ENCODE results near the gene GRK5.

The GRK5 gene

GRCh38 chr10:119313024-119313423 lies 105.7 kb downstream of the GRK5 start:
- Histone ChIP-seq H3K36me3 (ENCODE audit: control insufficient read depth, insufficient read depth, low read length, severe bottlenecking) (no peaks in the 10 kb centered on the region), H3K4me3 (ENCODE audit: low read length) (no peak overlapping the region), H3K4me1 (ENCODE audit: control insufficient read depth, insufficient read depth, low read length) (peaks cover 17% of the 10 kb centered on the region), H3K9me3 (ENCODE audit: control insufficient read depth, low read length) (no peaks in the 10 kb centered on the region), H3K9ac (ENCODE audit: low read length) (no peak overlapping the region), H3K27me3 (replicated peaks; ENCODE audit: control insufficient read depth, insufficient read depth, low read length) (no peaks in the 10 kb centered on the region)
- no peak for DNase-seq (ENCODE audit: low read depth)

- no peak overlapping the region for H3K4me3 ChIP-seq (ENCODE audit: low read length)
- no peaks in the 10 kb centered on the region for H3K27me3 ChIP-seq (replicated peaks; ENCODE audit: control insufficient read depth, insufficient read depth, low read length)
- H3K36me3 ChIP-seq (ENCODE audit: control insufficient read depth, insufficient read depth, low read length, severe bottlenecking) = no peaks in the 10 kb centered on the region
- no peaks in the 10 kb centered on the region for H3K9me3 ChIP-seq (ENCODE audit: control insufficient read depth, low read length)
- H3K9ac ChIP-seq (ENCODE audit: low read length) = no peak overlapping the region
- DNase-seq (ENCODE audit: low read depth) = no peak
- peaks cover 17% of the 10 kb centered on the region for H3K4me1 ChIP-seq (ENCODE audit: control insufficient read depth, insufficient read depth, low read length)
These were observed 106.3 kb downstream of the GRK5 start for GRCh38 chr10:119313644-119314043.

GRCh38 chr10:119314061-119314460 lies 106.7 kb downstream of the GRK5 start:
- no peak for DNase-seq (ENCODE audit: low read depth)
- H3K4me1 ChIP-seq (ENCODE audit: control insufficient read depth, insufficient read depth, low read length) = peaks cover 17% of the 10 kb centered on the region
- no peak overlapping the region for H3K9ac ChIP-seq (ENCODE audit: low read length)
- H3K27me3 ChIP-seq (replicated peaks; ENCODE audit: control insufficient read depth, insufficient read depth, low read length) = no peaks in the 10 kb centered on the region
- no peaks in the 10 kb centered on the region for H3K36me3 ChIP-seq (ENCODE audit: control insufficient read depth, insufficient read depth, low read length, severe bottlenecking)
- no peak overlapping the region for H3K4me3 ChIP-seq (ENCODE audit: low read length)
- no peaks in the 10 kb centered on the region for H3K9me3 ChIP-seq (ENCODE audit: control insufficient read depth, low read length)

- no peaks in the 10 kb centered on the region for H3K9me3 ChIP-seq (ENCODE audit: control insufficient read depth, low read length)
- no peak overlapping the region for H3K9ac ChIP-seq (ENCODE audit: low read length)
- H3K27me3 ChIP-seq (replicated peaks; ENCODE audit: control insufficient read depth, insufficient read depth, low read length) = no peaks in the 10 kb centered on the region
- no peak for DNase-seq (ENCODE audit: low read depth)
- no peaks in the 10 kb centered on the region for H3K36me3 ChIP-seq (ENCODE audit: control insufficient read depth, insufficient read depth, low read length, severe bottlenecking)
- no peak overlapping the region for H3K4me3 ChIP-seq (ENCODE audit: low read length)
- H3K4me1 ChIP-seq (ENCODE audit: control insufficient read depth, insufficient read depth, low read length) = peaks cover 17% of the 10 kb centered on the region
These were observed 107.1 kb downstream of the GRK5 start for GRCh38 chr10:119314486-119314885.

- Histone ChIP-seq H3K9ac (ENCODE audit: low read length) (no peak overlapping the region), H3K36me3 (ENCODE audit: control insufficient read depth, insufficient read depth, low read length, severe bottlenecking) (no peaks in the 10 kb centered on the region), H3K4me3 (ENCODE audit: low read length) (peak overlapping the region; percentile 4), H3K27me3 (replicated peaks; ENCODE audit: control insufficient read depth, insufficient read depth, low read length) (no peaks in the 10 kb centered on the region), H3K4me1 (ENCODE audit: control insufficient read depth, insufficient read depth, low read length) (peaks cover 17% of the 10 kb centered on the region), H3K9me3 (ENCODE audit: control insufficient read depth, low read length) (no peaks in the 10 kb centered on the region)
- peak; percentile 94 for DNase-seq (ENCODE audit: low read depth)
These were observed 108.0 kb downstream of the GRK5 start for GRCh38 chr10:119315128-119316001.

GRCh38 chr10:119316002-119316358 lies 108.6 kb downstream of the GRK5 start:
- no peak for DNase-seq (ENCODE audit: low read depth)
- H3K9ac ChIP-seq (ENCODE audit: low read length) = no peak overlapping the region
- H3K4me3 ChIP-seq (ENCODE audit: low read length) = no peak overlapping the region
- peaks cover 17% of the 10 kb centered on the region for H3K4me1 ChIP-seq (ENCODE audit: control insufficient read depth, insufficient read depth, low read length)
- no peaks in the 10 kb centered on the region for H3K9me3 ChIP-seq (ENCODE audit: control insufficient read depth, low read length)
- no peaks in the 10 kb centered on the region for H3K27me3 ChIP-seq (replicated peaks; ENCODE audit: control insufficient read depth, insufficient read depth, low read length)
- no peaks in the 10 kb centered on the region for H3K36me3 ChIP-seq (ENCODE audit: control insufficient read depth, insufficient read depth, low read length, severe bottlenecking)

GRCh38 chr10:119316729-119317097 lies 109.3 kb downstream of the GRK5 start:
- Histone ChIP-seq H3K9me3 (ENCODE audit: control insufficient read depth, low read length) (no peaks in the 10 kb centered on the region), H3K4me1 (ENCODE audit: control insufficient read depth, insufficient read depth, low read length) (peaks cover 17% of the 10 kb centered on the region), H3K4me3 (ENCODE audit: low read length) (no peak overlapping the region), H3K27me3 (replicated peaks; ENCODE audit: control insufficient read depth, insufficient read depth, low read length) (no peaks in the 10 kb centered on the region), H3K36me3 (ENCODE audit: control insufficient read depth, insufficient read depth, low read length, severe bottlenecking) (no peaks in the 10 kb centered on the region), H3K9ac (ENCODE audit: low read length) (no peak overlapping the region)
- peak; percentile 84 for DNase-seq (ENCODE audit: low read depth)

GRCh38 chr10:119318411-119319160 lies 111.2 kb downstream of the GRK5 start:
- DNase-seq (ENCODE audit: low read depth) = no peak
- no peaks in the 10 kb centered on the region for H3K27me3 ChIP-seq (replicated peaks; ENCODE audit: control insufficient read depth, insufficient read depth, low read length)

GRCh38 chr10:119319161-119319919 lies 112.0 kb downstream of the GRK5 start:
- H3K36me3 ChIP-seq (ENCODE audit: control insufficient read depth, insufficient read depth, low read length, severe bottlenecking) = no peaks in the 10 kb centered on the region
- no peak overlapping the region for H3K9ac ChIP-seq (ENCODE audit: low read length)
- H3K4me1 ChIP-seq (ENCODE audit: control insufficient read depth, insufficient read depth, low read length) = peaks cover 17% of the 10 kb centered on the region
- no peak overlapping the region for H3K4me3 ChIP-seq (ENCODE audit: low read length)
- DNase-seq (ENCODE audit: low read depth) = no peak
- no peaks in the 10 kb centered on the region for H3K9me3 ChIP-seq (ENCODE audit: control insufficient read depth, low read length)
- H3K27me3 ChIP-seq (replicated peaks; ENCODE audit: control insufficient read depth, insufficient read depth, low read length) = no peaks in the 10 kb centered on the region

More at GRCh38 chr10:119318411-119319160, 111.2 kb downstream of the GRK5 start:
- Histone ChIP-seq H3K4me3 (ENCODE audit: low read length) (no peak overlapping the region), H3K9me3 (ENCODE audit: control insufficient read depth, low read length) (no peaks in the 10 kb centered on the region), H3K4me1 (ENCODE audit: control insufficient read depth, insufficient read depth, low read length) (peaks cover 17% of the 10 kb centered on the region), H3K36me3 (ENCODE audit: control insufficient read depth, insufficient read depth, low read length, severe bottlenecking) (no peaks in the 10 kb centered on the region), H3K9ac (ENCODE audit: low read length) (no peak overlapping the region)

GRCh38 chr10:119319920-119320258 lies 112.5 kb downstream of the GRK5 start:
- DNase-seq (ENCODE audit: low read depth) = no peak
- Histone ChIP-seq H3K4me3 (ENCODE audit: low read length) (no peak overlapping the region), H3K27me3 (replicated peaks; ENCODE audit: control insufficient read depth, insufficient read depth, low read length) (no peaks in the 10 kb centered on the region), H3K36me3 (ENCODE audit: control insufficient read depth, insufficient read depth, low read length, severe bottlenecking) (no peaks in the 10 kb centered on the region), H3K9ac (ENCODE audit: low read length) (no peak overlapping the region), H3K9me3 (ENCODE audit: control insufficient read depth, low read length) (no peaks in the 10 kb centered on the region), H3K4me1 (ENCODE audit: control insufficient read depth, insufficient read depth, low read length) (peaks cover 14% of the 10 kb centered on the region)

- no peak for DNase-seq (ENCODE audit: low read depth)
- H3K9ac ChIP-seq (ENCODE audit: low read length) = no peak overlapping the region
- H3K27me3 ChIP-seq (replicated peaks; ENCODE audit: control insufficient read depth, insufficient read depth, low read length) = no peaks in the 10 kb centered on the region
- no peaks in the 10 kb centered on the region for H3K36me3 ChIP-seq (ENCODE audit: control insufficient read depth, insufficient read depth, low read length, severe bottlenecking)
- H3K4me1 ChIP-seq (ENCODE audit: control insufficient read depth, insufficient read depth, low read length) = peaks cover 5% of the 10 kb centered on the region
- no peaks in the 10 kb centered on the region for H3K9me3 ChIP-seq (ENCODE audit: control insufficient read depth, low read length)
- no peak overlapping the region for H3K4me3 ChIP-seq (ENCODE audit: low read length)
These were observed 113.6 kb downstream of the GRK5 start for GRCh38 chr10:119320981-119321380.

All from adipocyte (in vitro differentiated cells).